B cell (primary cell): ENCODE data around the gene ELL. TPM values are rescaled to one million over a fixed set of nuclear protein-coding genes. Genes with fewer than 3 reads are reported as not detected.

Source experiments
- ATAC-seq: fragments of 200-7000 bp; cut with Tn5 transposase; one replicate; pipeline ENCODE4 v1.10.0; 2021; ENCODE audit warnings: low read depth, mild to moderate bottlenecking, moderate number of reproducible peaks, moderate library complexity
- CTCF ChIA-PET: fragments of 350-600 bp; sonication (Branson Sonifier 250); formaldehyde crosslinking; loops from one replicate; lab custom pipeline; 2021; ENCODE audit warnings: antibody characterized with exemption, inconsistent platforms; lab: Charles Lee
- POLR2A ChIA-PET: fragments of 350-600 bp; sonication (Branson Sonifier 250); formaldehyde crosslinking; loops from one replicate; lab custom pipeline; 2021; ENCODE audit warnings: antibody characterized with exemption; lab: Charles Lee
- DNase-seq: peaks from one replicate; pipeline ENCODE4 v3.0.0; 2013
- H2AFZ ChIP-seq: 2 replicates; pipeline ENCODE4 v1.6.1; 2012; ENCODE audit warnings: mild to moderate bottlenecking, low read depth, low read length; ENCODE audit not compliant: insufficient read depth, poor library complexity, severe bottlenecking
- H3K27ac ChIP-seq, 2 donors: 1 replicate in 1 of 2; 2 replicates in 1 of 2; pipeline ENCODE4 v1.5.1; 2012 to 2013; ENCODE audit warnings: low read length in 2 of 2, mild to moderate bottlenecking in 2 of 2, moderate library complexity in 1 of 2
- H3K27me3 ChIP-seq, 4 experiments: fragments of 200-600 bp in 1 of 4; sonication (generic) in 1 of 4; replicated peaks in 1 of 4; 1 replicate in 2 of 4; 2 replicates in 2 of 4; pipeline versions ENCODE4 v1.6.1 to v1.7.0; 2013 to 2016; ENCODE audit warnings: low read length in 3 of 4, mild to moderate bottlenecking in 2 of 4, mixed read lengths in 1 of 4, moderate library complexity in 1 of 4; ENCODE audit not compliant: insufficient read depth in 4 of 4, control insufficient read depth in 3 of 4; ENCODE audit errors: control extremely low read depth in 1 of 4
- H3K36me3 ChIP-seq, 2 experiments: replicated peaks in 1 of 2; 1 replicate in 1 of 2; 2 replicates in 1 of 2; pipeline versions ENCODE4 v1.6.1 to v1.7.1; 2013; ENCODE audit warnings: low read length in 1 of 2; ENCODE audit not compliant: insufficient read depth in 2 of 2, control insufficient read depth in 1 of 2; ENCODE audit errors: control extremely low read depth in 1 of 2, extremely low read depth in 1 of 2
- H3K4me1 ChIP-seq, 2 donors: fragments of 200-600 bp in 1 of 2; sonication (generic) in 1 of 2; 1 replicate in 1 of 2; 2 replicates in 1 of 2; pipeline versions ENCODE4 v1.5.1 to v1.6.1; 2013 to 2017; ENCODE audit warnings: low read length in 2 of 2; ENCODE audit not compliant: control insufficient read depth in 2 of 2, insufficient read depth in 2 of 2
- H3K4me2 ChIP-seq: replicated peaks from 2 replicates; pipeline ENCODE3; 2012; ENCODE audit warnings: mild to moderate bottlenecking, low read depth, low read length; ENCODE audit not compliant: poor library complexity, severe bottlenecking
- H3K4me3 ChIP-seq, 5 experiments: fragments of 200-600 bp in 1 of 5; sonication (generic) in 1 of 5; 1 replicate in 3 of 5; 2 replicates in 2 of 5; pipeline versions ENCODE4 v1.5.1 to v1.7.0; 2011 to 2016; ENCODE audit warnings: low read length in 4 of 5, mild to moderate bottlenecking in 4 of 5, low read depth in 2 of 5, control low read depth in 1 of 5, moderate library complexity in 1 of 5; ENCODE audit not compliant: insufficient read depth in 1 of 5; ENCODE audit errors: control extremely low read depth in 1 of 5, extremely low read depth in 1 of 5
- H3K79me2 ChIP-seq: fragments of 200-600 bp; sonication (generic); one replicate; pipeline ENCODE4 v1.6.0; 2016; ENCODE audit warnings: low read length; ENCODE audit not compliant: control insufficient read depth, insufficient read depth
- H3K9ac ChIP-seq: fragments of 200-600 bp; sonication (generic); 2 replicates; pipeline ENCODE4 v1.6.1; 2017; ENCODE audit warnings: mild to moderate bottlenecking, low read length, moderate library complexity
- H3K9me3 ChIP-seq, 3 donors: one replicate each; pipeline versions ENCODE4 v1.6.1 to v1.7.1; 2013; ENCODE audit warnings: low read length in 2 of 3; ENCODE audit not compliant: control insufficient read depth in 2 of 3, insufficient read depth in 1 of 3; ENCODE audit errors: control extremely low read depth in 1 of 3
- H4K20me1 ChIP-seq: 2 replicates; pipeline ENCODE4 v1.6.0; 2012; ENCODE audit warnings: mild to moderate bottlenecking, low read length; ENCODE audit not compliant: insufficient read depth, control insufficient read depth, poor library complexity, severe bottlenecking
- H3K27ac Mint-ChIP-seq: one replicate; pipeline ENCODE4 v1.8.0; 2021; ENCODE audit warnings: mixed read lengths
- H3K27me3 Mint-ChIP-seq: one replicate; pipeline ENCODE4 v1.8.0; 2021; ENCODE audit warnings: mixed read lengths
- H3K4me1 Mint-ChIP-seq: one replicate; pipeline ENCODE4 v1.8.0; 2021; ENCODE audit warnings: mixed read lengths
- H3K4me3 Mint-ChIP-seq: one replicate; pipeline ENCODE4 v1.8.0; 2021; ENCODE audit warnings: mixed read lengths
- H3K9me3 Mint-ChIP-seq: one replicate; pipeline ENCODE4 v1.8.0; 2022; ENCODE audit warnings: mixed read lengths; ENCODE audit not compliant: insufficient read depth
- EZH2 ChIP-seq: IDR thresholded peaks from 2 replicates; pipeline ENCODE4 v1.6.1; 2012; ENCODE audit warnings: borderline replicate concordance, low read depth, mild to moderate bottlenecking, moderate library complexity, low read length; ENCODE audit not compliant: insufficient read depth, poor library complexity, severe bottlenecking
- WGBS: methylation state at CpG from one replicate; pipeline ENCODE4 v1.1.5; 2013; ENCODE audit warnings: missing lambda C conversion rate; ENCODE audit not compliant: insufficient coverage; 5-methylcytosine and 5-hydroxymethylcytosine counted together
- intact Hi-C: fragments of 100-400 bp; cut with micrococcal nuclease; formaldehyde crosslinking; loops from one replicate; pipeline ENCODE4 v1.10.0; 2022
- polyA plus RNA-seq: library from polyadenylated mRNA; depleted of rRNA; stranded (reverse); fragments of >200 nt; gene quantifications from 2 replicates; pipeline ENCODE4 v1.2.3, GENCODE V29; 2012
- total RNA-seq, 2 donors: library from RNA; stranded (reverse); fragments of 120-200 nt in 1 of 2; gene quantifications; 1 replicate in 1 of 2; 2 replicates in 1 of 2; pipeline versions ENCODE4 v1.2.3 to v1.2.4, GENCODE V29; 2013 to 2022
- TF ChIP-seq, protein P1 (sequence below): fragments of 200-600 bp; IDR thresholded peaks from one replicate; pipeline ENCODE4 v1.8.0; 2022; ENCODE audit warnings: antibody characterized with exemption, mild to moderate bottlenecking

The ELL gene
- total and polyA plus RNA-seq, 2 donors (not counting 1 experiment from before 2014, with no cell fraction given), result 21.2 to 31.4 TPM

DNA sequence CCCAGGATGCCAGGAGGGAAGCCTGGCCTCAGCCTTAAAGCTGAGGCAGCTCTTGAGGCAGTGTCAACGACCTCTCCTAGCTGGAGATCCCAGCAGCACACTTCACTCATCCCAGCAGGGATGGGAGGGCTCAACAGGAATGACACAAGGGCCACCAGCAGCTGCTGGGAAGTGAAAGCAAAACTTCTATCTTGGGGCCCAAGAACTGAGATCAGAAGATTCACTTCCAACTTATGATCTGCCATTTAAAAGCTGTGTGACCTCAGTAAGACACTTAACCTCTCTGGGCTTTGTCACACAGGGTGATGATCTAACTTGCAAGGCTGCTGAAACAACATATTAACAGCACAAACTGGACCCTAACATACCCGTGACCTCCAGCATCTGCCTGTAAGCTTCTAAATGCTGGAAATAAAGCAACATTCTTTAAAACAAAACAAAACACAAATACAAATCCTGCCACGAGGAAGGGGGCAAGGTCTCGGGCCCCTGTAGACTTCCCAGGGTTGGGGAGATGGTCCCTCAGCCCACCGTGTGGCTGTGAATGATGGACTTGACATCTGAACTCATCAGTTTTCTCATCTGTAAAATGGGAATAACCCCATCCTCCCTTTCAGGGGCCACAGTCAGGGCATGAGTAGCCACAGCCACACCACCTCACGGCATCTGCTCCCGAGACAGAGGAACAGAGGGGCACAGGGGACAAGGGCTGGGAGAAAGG is 22.7 kb downstream of the ELL start:
- Histone ChIP-seq H2AFZ (no peak overlapping the region), H3K4me2 (no peak overlapping the region), H3K4me1 (peaks cover 48 to 71% of the 10 kb centered on the region in 2 donors), H3K79me2 (peaks cover 100% of the 10 kb centered on the region), H4K20me1 (peaks cover 100% of the 10 kb centered on the region), H3K36me3 (no peaks in the 10 kb centered on the region), H3K27me3 (no peaks in the 10 kb centered on the region), H3K4me3 (no peak overlapping the region), H3K9me3 (no peaks in the 10 kb centered on the region), H3K27ac (no peak overlapping the region), H3K9ac (no peak overlapping the region)
- no peak overlapping the region for H3K4me3 Mint-ChIP-seq
- ChIA-PET CTCF (interaction anchor here (0.9 to 1.6 kb wide), 3 partner anchors 15 to 37 kb away, joined by 3 to 5 read pairs (median 4); no protein-coding TSS in a partner anchor), POLR2A (interaction anchor here (0.6 to 0.7 kb wide), 2 partner anchors 40 to 202 kb away, joined by 4 read pairs; no protein-coding TSS in a partner anchor)
- H3K27me3 Mint-ChIP-seq, result no peaks in the 10 kb centered on the region
- H3K27ac Mint-ChIP-seq, result no peak overlapping the region
- WGBS, result 91% methylated on average over 6 of the region's 7 CpGs
- intact Hi-C loops, result no loop called here
- H3K9me3 Mint-ChIP-seq, result no peaks in the 10 kb centered on the region
- DNase-seq (no peak), ATAC-seq (no peak)
- peaks cover 85% of the 10 kb centered on the region for H3K4me1 Mint-ChIP-seq
- TF ChIP-seq, protein P1, sequence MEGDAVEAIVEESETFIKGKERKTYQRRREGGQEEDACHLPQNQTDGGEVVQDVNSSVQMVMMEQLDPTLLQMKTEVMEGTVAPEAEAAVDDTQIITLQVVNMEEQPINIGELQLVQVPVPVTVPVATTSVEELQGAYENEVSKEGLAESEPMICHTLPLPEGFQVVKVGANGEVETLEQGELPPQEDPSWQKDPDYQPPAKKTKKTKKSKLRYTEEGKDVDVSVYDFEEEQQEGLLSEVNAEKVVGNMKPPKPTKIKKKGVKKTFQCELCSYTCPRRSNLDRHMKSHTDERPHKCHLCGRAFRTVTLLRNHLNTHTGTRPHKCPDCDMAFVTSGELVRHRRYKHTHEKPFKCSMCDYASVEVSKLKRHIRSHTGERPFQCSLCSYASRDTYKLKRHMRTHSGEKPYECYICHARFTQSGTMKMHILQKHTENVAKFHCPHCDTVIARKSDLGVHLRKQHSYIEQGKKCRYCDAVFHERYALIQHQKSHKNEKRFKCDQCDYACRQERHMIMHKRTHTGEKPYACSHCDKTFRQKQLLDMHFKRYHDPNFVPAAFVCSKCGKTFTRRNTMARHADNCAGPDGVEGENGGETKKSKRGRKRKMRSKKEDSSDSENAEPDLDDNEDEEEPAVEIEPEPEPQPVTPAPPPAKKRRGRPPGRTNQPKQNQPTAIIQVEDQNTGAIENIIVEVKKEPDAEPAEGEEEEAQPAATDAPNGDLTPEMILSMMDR, result no peak
- TF ChIP-seq EZH2, result no peak

DNA sequence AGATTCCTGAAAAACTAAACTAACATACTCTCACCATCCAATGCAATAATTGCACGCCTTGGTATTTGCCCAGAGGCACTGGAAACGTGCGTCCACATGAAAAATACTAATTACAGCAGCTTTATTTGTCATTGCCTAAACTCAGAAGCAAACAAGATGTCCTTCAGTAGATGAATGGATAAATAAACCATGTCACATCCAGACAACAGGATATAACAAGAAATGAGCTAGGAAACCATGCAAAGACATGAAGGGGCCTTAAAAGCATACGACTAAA is 25.0 kb downstream of the ELL start:
- H3K4me3 Mint-ChIP-seq, result no peak overlapping the region

More for the DNA sequence above, 25.0 kb downstream of the ELL start:
- H4K20me1 ChIP-seq, result peaks cover 100% of the 10 kb centered on the region
- H3K9ac ChIP-seq, result no peak overlapping the region
- DNase-seq (no peak), ATAC-seq (no peak)
- no peak overlapping the region for H3K4me2 ChIP-seq
- no peak overlapping the region for H3K4me3 ChIP-seq
- Mint-ChIP-seq H3K4me1 (peaks cover 70% of the 10 kb centered on the region), H3K9me3 (no peaks in the 10 kb centered on the region), H3K27ac (no peak overlapping the region), H3K27me3 (no peaks in the 10 kb centered on the region)
- ChIA-PET POLR2A (no interaction called here), CTCF (interaction anchor here (2.0 kb wide), 1 partner anchor 23 kb away, joined by 5 read pairs; no protein-coding TSS in a partner anchor)
- no peak overlapping the region for H3K27ac ChIP-seq
- no peaks in the 10 kb centered on the region for H3K9me3 ChIP-seq
- no peaks in the 10 kb centered on the region for H3K27me3 ChIP-seq
- H3K79me2 ChIP-seq, result peaks cover 100% of the 10 kb centered on the region
- intact Hi-C loops, result no loop called here
- 100% methylated on average over 1 of the region's 4 CpGs for WGBS
- H3K36me3 ChIP-seq, result no peaks in the 10 kb centered on the region
- peaks cover 27 to 48% of the 10 kb centered on the region in 2 donors for H3K4me1 ChIP-seq
- H2AFZ ChIP-seq, result no peak overlapping the region
- no peak for TF ChIP-seq EZH2
- TF ChIP-seq, protein P1, result no peak
